Central memory CD4-positive, alpha-beta T cell (primary cell): ENCODE data around the gene AGFG2.
A peak's percentile ranks its signal among the peaks of the same experiment; 100 is the strongest.

Experiments used
- DNase-seq: peaks from one replicate; pipeline ENCODE4 v3.0.0; 2022

Gene AGFG2

GRCh38 chr7:100588438-100588837 lies 49.4 kb downstream of the AGFG2 start:
- no peak for DNase-seq

GRCh38 chr7:100589341-100589947 lies 50.4 kb downstream of the AGFG2 start:
- no peak for DNase-seq

- no peak for DNase-seq
Observed at GRCh38 chr7:100590077-100590737, 51.2 kb downstream of the AGFG2 start.

DNA sequence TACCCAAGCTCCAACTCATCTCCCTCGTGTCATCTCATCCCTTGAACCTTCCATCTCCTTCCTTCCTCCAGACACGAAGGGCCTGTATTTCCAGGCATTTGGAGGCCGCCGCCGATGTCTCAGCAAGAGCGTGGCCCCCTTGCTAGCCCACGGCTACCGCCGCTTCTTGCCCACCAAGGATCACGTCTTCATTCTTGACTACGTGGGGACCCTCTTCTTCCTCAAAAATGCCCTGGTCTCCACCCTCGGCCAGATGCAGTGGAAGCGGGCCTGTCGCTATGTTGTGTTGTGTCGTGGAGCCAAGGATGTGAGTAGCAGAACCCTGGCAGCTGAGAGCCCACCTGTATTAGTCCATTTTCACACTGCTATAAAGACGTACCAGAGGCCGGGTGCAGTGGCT lies 52.6 kb downstream of the AGFG2 start:
- no peak for DNase-seq

GRCh38 chr7:100595188-100595587 lies 56.2 kb downstream of the AGFG2 start:
- DNase-seq = no peak

- DNase-seq = no peak
Observed at GRCh38 chr7:100598425-100598824, 59.4 kb downstream of the AGFG2 start.

DNA sequence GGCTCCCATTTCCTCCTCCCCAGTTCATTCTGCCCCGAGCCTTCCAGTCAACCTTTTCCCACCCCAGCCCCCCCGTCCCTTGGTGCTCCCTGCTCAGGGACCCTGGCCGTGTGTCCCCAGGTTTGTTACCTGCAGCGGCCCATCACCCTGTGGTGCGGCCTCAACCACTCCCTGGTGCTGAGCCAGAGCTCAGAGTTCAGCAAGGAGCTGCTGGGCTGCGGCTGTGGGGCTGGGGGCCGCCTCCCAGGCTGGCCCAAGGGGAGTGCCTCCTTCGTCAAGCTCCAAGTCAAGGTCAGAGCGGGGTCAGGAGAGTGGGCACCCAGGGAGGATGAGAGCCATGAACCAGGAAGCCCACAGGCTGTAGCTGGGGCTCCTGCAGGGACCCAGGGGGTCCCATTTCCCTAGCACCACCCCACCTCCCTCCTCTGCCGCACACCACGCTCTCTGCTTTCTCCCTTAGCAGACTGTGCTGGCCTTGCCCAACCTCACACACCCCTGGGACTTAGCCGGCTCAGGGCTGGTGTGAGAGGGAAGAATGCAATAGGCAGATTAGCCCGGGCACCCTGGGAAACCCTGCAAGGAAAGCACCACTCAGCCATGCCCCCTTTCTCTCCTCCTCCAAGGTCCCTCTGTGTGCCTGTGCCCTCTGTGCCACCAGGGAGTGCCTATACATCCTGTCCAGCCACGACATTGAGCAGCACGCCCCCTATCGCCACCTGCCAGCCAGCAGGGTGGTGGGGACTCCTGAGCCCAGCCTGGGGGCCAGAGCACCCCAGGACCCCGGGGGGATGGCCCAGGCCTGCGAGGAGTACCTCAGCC lies 61.1 kb downstream of the AGFG2 start:
- DNase-seq = no peak

GRCh38 chr7:100600730-100601038 lies 61.7 kb downstream of the AGFG2 start:
- no peak for DNase-seq

DNA sequence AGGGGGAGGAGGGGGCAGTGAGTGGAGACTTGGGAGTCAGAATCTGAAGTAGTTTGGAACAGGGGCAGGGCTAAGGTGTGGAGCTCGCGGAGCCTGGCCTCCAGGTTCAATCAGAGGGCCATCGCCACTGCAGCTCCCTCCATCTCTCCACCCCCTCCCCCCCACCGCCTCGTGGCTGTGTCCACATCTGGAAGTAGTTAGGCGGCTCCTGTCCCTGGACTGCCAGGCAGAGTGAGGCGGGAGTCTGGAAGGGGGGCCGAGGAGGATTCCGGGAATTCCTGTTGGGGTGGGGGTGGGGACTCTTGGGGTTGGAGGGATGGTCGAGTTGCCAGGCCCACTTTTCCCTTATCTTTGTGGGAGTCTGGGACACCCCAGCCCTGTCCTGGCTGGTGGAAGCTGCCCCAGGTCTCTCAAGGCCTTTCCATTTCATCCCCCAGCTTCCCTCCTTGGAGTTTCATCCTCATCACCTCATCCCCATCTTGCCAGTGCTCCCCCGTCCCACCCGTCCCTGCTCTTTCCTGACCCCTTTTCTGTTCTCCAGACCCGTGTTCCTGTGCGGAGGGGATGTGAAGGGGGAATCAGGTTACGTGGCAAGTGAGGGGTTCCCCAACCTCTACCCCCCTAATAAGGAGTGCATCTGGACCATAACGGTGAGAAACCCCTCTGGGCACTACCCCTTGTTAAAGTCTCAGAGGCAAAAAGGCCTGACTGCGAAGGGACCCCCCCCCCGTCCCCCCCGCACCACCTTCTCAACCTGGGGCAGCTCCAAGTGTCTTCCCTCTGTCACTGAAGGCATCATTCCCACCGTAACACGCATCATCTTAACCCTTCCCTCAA lies 64.1 kb downstream of the AGFG2 start:
- no peak for DNase-seq

DNA sequence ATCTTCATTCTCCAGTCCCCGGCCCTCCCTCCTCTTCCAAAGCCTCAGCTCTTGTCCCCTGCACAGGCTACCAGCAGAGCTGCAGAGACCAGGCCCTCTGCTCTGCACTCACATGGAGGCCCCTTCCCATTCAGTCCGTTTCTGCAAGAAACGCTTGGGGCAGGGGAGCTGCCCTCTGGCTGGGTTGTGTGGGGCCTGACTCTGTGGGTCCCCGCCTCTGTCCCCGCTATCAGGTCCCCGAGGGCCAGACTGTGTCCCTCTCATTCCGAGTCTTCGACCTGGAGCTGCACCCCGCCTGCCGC lies 64.7 kb downstream of the AGFG2 start:
- DNase-seq = no peak

DNA sequence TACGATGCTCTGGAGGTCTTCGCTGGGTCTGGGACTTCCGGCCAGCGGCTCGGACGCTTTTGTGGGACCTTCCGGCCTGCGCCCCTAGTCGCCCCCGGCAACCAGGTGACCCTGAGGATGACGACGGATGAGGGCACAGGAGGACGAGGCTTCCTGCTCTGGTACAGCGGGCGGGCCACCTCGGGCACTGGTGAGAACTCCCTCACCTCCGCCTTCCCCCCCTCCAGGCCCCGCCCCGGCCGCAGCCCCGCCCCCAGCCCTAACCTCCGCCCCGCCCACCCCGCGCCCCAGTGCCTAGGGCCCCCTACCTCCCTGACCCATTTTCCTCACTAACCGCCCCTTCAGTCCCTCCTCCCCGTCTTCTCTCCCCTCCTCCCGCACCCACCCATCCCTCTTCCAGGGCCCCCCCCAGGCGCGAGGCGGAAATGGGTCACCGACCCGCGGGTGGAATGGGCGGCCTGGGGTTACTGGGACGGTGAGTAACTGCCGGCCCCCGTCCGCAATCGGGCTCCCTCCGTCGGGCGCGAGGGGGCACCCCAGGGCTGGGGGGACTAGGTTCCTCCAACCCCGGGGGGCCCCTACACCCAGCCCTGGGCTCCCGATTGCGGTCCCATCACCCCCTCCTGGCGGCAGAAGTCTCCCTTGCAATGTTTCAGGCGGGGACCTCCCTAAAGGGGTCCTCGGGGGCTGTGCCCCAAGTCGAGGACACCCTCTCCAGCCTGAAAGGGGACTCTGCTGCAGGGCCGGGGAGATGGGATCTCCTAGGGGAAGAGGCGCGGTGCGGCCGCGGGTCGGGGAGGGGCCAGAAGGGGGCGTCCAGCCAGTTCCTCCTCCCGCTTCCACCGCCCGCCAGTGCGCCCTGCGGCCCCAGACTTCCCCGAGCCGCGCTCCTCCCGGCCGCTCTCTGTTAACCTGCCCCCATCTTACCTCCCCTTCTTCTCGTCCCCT lies 65.3 kb downstream of the AGFG2 start:
- DNase-seq = peak; percentile 57

GRCh38 chr7:100604976-100605911 lies 66.2 kb downstream of the AGFG2 start:
- no peak for DNase-seq

DNA sequence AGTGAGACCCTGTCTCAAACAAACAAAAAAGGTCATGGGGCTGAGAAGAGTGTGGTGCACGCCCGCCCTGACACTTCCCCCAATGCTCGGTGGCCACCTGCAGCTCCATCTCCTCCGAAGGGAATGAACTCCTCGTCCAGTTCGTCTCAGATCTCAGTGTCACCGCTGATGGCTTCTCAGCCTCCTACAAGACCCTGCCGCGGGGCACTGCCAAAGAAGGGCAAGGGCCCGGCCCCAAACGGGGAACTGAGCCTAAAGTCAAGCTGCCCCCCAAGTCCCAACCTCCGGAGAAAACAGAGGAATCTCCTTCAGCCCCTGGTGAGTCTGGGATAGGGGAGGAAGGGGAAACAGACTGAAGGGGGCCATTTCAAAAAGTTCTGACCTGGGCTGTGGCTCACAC lies 67.3 kb downstream of the AGFG2 start:
- no peak for DNase-seq

DNA sequence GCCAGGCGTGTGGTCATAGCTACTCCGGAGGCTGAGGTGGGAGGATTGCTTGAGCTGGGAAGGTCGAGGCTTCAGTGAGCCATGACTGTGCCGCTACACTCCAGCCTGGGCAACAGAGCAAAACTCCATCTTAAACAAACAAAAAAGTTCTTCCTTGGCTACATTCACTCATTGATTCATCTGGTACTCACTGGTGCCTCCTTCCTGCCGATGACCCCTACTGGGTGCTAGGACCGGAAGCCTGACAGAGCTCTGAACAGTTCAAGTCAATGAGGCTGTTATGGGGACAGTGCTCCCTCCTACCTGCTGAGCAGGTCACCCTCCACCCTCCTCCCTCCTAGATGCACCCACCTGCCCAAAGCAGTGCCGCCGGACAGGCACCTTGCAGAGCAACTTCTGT lies 68.1 kb downstream of the AGFG2 start:
- DNase-seq = no peak

DNA sequence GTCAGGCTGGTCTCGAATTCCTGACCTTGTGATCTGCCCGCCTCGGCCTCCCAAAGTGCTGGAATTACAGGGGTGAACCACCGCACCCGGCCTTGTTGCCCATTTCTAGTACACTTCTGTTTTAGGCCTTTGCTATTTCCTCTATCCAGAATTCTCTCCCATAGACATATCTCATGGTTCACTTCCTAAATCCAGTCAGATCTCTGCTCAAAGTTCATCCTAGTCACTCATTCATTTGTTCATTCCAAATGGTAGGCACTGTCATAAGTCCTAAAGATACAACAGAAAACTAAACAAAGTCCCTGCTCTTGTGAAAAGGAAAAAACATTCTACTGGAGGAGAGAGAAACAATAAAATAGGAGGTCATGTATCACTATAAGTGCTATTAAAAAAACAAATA lies 71.0 kb downstream of the AGFG2 start:
- no peak for DNase-seq

DNA sequence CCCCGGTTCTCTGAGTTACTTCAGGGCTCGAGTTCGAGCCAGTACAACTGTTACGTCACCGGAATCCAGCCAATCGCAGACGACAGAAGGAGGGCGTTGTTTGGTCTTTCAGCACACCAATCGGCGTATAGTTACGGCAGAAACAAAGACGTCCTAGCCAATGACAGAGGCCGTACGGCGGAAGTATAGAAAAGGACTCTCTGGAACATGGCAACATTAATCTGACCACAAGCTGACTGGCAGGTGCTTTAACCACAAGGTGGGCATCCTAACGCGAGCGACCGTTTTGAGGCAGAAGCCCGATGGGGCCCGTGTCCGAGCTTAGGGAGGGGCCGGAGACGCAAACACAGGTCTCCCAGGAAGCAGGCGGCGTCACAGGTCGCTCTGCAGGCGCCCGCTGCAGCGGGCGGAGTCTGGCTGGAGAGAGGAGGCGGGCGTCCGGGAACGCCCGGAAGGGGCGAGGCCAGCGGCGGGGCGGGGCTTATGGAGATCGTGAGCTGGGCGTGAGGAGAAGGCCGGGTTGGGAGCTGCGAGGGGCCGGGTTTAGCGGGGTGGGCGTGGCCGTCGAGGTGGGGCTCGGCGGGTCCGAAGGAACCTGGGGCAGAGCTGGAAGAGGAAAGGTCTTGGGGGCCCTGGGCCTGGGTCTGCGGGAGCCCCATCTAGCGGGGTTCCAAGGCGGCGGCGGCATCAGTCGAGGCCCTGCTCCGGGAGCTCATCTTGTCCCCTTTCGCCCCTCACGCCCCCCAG lies 73.2 kb downstream of the AGFG2 start, which contains the start of gene MOSPD3:
Gene MOSPD3, plus strand, starts transcription at position 558 of the 747 bp plus-strand sequence. CDS start 252 bp downstream, outside the sequence.
- peak; percentile 97 for DNase-seq

GRCh38 chr7:100612730-100613390 lies 73.9 kb downstream of the AGFG2 start:
- DNase-seq = no peak

DNA sequence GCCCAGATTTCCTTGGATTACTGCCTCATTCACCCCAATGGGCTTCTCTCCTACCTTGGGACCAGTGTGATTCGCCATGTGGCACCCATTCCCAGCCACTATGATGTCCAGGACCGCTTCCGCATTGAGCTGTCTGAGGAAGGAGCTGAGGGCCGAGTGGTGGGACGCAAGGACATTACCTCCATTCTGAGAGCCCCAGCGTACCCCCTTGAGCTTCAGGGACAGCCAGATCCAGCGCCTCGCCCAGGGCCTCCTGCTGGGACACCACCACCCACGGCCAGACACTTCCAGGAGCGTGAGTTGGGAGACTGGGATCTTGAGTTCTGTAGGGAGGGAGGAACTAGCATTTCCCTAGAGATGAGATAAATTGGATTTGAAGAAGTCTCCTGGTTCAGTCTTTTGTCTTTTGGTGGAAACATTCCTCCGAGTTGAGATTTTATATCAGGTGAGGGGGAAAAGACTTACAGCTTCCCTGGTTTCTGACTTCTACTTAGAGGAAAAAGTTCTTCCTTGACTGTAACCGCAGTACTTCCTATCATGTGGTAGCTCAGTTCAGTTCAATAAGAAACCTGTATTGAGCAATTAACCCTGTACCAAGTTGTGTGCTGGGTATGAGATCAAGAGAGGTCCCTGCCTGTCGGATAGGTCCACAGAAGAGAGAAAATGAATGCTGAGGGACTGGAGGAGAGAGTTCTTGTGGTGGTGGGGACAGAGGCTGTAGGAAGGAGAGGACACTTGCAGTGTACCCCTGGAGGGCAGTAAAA lies 74.6 kb downstream of the AGFG2 start:
- DNase-seq = no peak
